HFFc6 (cell line): ENCODE data around the gene MAPK7. TPM values are rescaled to one million over a fixed set of nuclear protein-coding genes. Genes with fewer than 3 reads are reported as not detected.

Experiments
- DNase-seq: peaks from one replicate; pipeline ENCODE4 v3.0.0-alpha.2; 2018
- H3K27ac Mint-ChIP-seq: 2 replicates; pipeline ENCODE4 v1.8.0; 2020; ENCODE audit warnings: mild to moderate bottlenecking, mixed read lengths
- H3K27me3 Mint-ChIP-seq: 2 replicates; pipeline ENCODE4 v1.8.0; 2021; ENCODE audit warnings: mild to moderate bottlenecking, moderate library complexity, mixed read lengths; ENCODE audit not compliant: insufficient read depth
- H3K36me3 Mint-ChIP-seq: 2 replicates; pipeline ENCODE4 v1.8.0; 2021; ENCODE audit warnings: low read depth, mixed read lengths
- H3K4me1 Mint-ChIP-seq: 2 replicates; pipeline ENCODE4 v1.8.0; 2020; ENCODE audit warnings: low read depth, mixed read lengths
- H3K4me3 Mint-ChIP-seq: 2 replicates; pipeline ENCODE4 v1.8.0; 2020; ENCODE audit warnings: mild to moderate bottlenecking, moderate library complexity, mixed read lengths
- H3K9me3 Mint-ChIP-seq: 2 replicates; pipeline ENCODE4 v1.8.0; 2020; ENCODE audit warnings: mild to moderate bottlenecking, mixed read lengths
- total RNA-seq, 6 experiments: library from RNA; stranded (reverse); fragmentation: NEBNext Ultra II Directional; extraction: Animal tissue kit (Norgen Biotek cat#: 25700); gene quantifications; 2 replicates in 1 of 6; 3 replicates in 5 of 6; pipeline ENCODE4 v1.2.3, GENCODE V29; 2021
- TF ChIP-seq, protein P1 (sequence below): fragments of 200-600 bp; sonication (generic); IDR thresholded peaks from 2 replicates; pipeline ENCODE4 v1.5.0; 2021; ENCODE audit warnings: antibody characterized with exemption, mild to moderate bottlenecking

MAPK7 gene
- total RNA-seq, 6 experiments from 2014 or later = 18.5 to 27.1 (median 23.9) TPM

- no peak for DNase-seq
- Mint-ChIP-seq H3K9me3 (no peaks in the 10 kb centered on the region), H3K36me3 (no peaks in the 10 kb centered on the region), H3K27me3 (peaks cover 4% of the 10 kb centered on the region), H3K27ac (no peak overlapping the region), H3K4me3 (no peak overlapping the region), H3K4me1 (peaks cover 12% of the 10 kb centered on the region)
- TF ChIP-seq, protein P1, sequence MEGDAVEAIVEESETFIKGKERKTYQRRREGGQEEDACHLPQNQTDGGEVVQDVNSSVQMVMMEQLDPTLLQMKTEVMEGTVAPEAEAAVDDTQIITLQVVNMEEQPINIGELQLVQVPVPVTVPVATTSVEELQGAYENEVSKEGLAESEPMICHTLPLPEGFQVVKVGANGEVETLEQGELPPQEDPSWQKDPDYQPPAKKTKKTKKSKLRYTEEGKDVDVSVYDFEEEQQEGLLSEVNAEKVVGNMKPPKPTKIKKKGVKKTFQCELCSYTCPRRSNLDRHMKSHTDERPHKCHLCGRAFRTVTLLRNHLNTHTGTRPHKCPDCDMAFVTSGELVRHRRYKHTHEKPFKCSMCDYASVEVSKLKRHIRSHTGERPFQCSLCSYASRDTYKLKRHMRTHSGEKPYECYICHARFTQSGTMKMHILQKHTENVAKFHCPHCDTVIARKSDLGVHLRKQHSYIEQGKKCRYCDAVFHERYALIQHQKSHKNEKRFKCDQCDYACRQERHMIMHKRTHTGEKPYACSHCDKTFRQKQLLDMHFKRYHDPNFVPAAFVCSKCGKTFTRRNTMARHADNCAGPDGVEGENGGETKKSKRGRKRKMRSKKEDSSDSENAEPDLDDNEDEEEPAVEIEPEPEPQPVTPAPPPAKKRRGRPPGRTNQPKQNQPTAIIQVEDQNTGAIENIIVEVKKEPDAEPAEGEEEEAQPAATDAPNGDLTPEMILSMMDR = no peak
Measured at GRCh38 chr17:19405114-19405513, 26.8 kb downstream of the MAPK7 start.

DNA sequence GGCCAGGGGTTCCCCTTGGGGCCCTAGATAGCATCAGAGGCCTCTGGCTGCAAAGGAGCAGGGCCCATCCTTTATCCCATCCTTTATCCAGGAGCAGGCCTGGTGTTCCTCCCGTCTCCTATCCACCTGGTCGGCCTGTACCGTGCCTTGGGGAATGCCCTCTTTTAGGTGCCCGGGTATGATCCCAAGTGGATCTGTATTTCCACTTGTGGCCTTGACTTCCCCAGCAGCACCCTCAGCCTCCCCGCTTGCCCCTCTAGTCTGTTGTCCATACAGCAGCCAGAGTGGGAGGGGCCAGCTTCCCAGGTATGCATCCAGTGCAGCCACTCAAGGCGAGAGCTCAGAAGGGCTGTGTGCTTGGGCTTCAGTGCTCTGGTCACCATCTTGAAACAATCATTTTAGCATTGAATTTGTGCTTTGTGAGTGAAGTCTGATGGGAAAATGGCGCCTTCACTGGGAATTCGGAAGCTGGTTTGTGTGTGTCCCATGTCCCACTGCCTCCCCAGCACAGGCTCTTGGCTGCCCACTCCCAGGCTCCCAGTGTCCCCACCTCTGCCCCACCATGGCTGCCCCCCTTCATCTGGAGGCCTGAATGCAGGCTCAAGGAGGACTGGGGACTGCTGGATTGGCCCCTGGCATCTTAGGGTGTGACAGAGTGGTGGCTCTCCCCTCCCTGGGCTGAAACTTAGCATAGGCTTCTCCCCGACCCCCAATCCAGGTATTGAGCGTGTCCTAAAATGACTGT is 29.5 kb downstream of the MAPK7 start:
- H3K4me1 Mint-ChIP-seq = peaks cover 24% of the 10 kb centered on the region
- H3K36me3 Mint-ChIP-seq = no peaks in the 10 kb centered on the region
- TF ChIP-seq, protein P1 = no peak
- no peaks in the 10 kb centered on the region; the same call in 1 of the 2 replicates for H3K27me3 Mint-ChIP-seq
- DNase-seq = no peak
- no peaks in the 10 kb centered on the region for H3K9me3 Mint-ChIP-seq
- no peak overlapping the region for H3K27ac Mint-ChIP-seq
- no peak overlapping the region for H3K4me3 Mint-ChIP-seq

DNA sequence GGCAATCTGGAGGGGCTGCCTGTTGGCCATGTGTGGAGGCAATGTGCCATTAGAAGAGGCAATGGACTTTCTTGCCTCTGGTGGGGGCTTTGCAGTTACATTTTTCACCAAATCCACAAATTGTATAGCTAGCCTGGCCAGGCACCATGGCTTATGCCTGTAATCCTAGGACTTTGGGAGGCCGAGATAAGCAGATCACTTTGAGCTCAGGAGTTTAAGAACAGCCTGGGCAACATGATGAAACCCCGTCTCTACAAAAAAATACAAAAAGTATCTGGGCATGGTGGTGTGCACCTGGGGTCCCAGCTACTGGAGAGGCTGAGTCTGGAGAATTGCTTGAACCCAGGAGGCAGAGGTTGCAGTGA is 30.0 kb downstream of the MAPK7 start:
- H3K27me3 Mint-ChIP-seq = no peaks in the 10 kb centered on the region; the same call in 1 of the 2 replicates
- TF ChIP-seq, protein P1 = no peak
- peaks cover 24% of the 10 kb centered on the region for H3K4me1 Mint-ChIP-seq
- DNase-seq = no peak
- H3K27ac Mint-ChIP-seq = no peak overlapping the region
- no peak overlapping the region for H3K4me3 Mint-ChIP-seq
- no peaks in the 10 kb centered on the region for H3K9me3 Mint-ChIP-seq
- H3K36me3 Mint-ChIP-seq = no peaks in the 10 kb centered on the region

DNA sequence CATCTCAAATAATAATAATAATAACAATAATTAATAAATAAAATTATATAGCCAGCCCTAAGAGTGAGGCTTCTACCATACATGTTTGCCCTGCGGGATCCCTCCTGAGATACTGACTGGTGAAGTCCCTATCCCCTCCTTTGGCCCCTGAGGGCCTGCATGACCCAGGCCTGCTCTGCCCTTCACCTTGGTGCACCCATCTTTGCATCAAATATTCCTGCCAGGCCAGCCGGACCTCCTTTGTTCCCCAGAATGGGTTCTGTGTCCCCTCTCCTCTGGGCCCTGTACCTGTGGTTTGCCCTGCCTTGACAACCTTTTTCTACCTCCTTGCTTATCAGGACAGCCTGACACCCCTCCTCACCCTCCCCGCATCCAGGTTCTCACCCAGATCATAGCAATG is 30.8 kb downstream of the MAPK7 start:
- no peaks in the 10 kb centered on the region; the same call in 1 of the 2 replicates for H3K27me3 Mint-ChIP-seq
- H3K36me3 Mint-ChIP-seq = no peaks in the 10 kb centered on the region
- H3K4me1 Mint-ChIP-seq = peaks cover 24% of the 10 kb centered on the region
- TF ChIP-seq, protein P1 = no peak
- no peak overlapping the region for H3K4me3 Mint-ChIP-seq
- no peaks in the 10 kb centered on the region for H3K9me3 Mint-ChIP-seq
- no peak for DNase-seq
- peak overlapping the region; percentile 61 for H3K27ac Mint-ChIP-seq

DNA sequence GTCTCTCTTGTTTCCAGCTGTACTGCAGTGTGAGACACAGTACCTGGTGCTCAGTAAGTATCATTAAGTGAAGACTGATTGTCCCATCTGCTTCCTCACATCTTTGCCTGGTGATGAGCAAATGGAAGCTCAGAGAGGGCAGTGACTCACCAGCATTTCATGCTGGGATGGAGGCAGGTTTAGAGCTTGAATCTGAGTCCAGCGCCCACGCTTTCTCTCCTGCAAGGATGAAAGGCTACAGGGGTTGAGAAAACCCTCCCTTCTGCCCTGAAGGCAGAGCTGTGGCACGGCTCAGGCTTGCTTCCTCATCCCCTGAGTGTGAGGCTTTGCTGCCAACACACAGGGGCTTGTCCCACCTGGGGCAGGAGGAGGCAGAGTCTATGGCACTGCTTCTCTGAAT is 31.2 kb downstream of the MAPK7 start:
- no peaks in the 10 kb centered on the region for H3K9me3 Mint-ChIP-seq
- H3K4me3 Mint-ChIP-seq = no peak overlapping the region
- peak overlapping the region; percentile 61 for H3K27ac Mint-ChIP-seq
- peaks cover 24% of the 10 kb centered on the region for H3K4me1 Mint-ChIP-seq
- no peaks in the 10 kb centered on the region; the same call in 1 of the 2 replicates for H3K27me3 Mint-ChIP-seq
- peak; percentile 78 for DNase-seq
- TF ChIP-seq, protein P1 = no peak
- H3K36me3 Mint-ChIP-seq = no peaks in the 10 kb centered on the region
